Effector memory CD4-positive, alpha-beta T cell (primary cell): ENCODE measurements around the gene SH3RF1.

Experiments used
- DNase-seq, 3 donors: peaks; one replicate each; pipeline ENCODE4 v3.0.0-alpha.2; 2020
- H3K27ac ChIP-seq: 2 replicates; pipeline ENCODE4 v1.7.0; 2013; ENCODE audit warnings: mild to moderate bottlenecking, low read length, moderate library complexity; ENCODE audit not compliant: insufficient read depth, poor library complexity, severe bottlenecking
- H3K27me3 ChIP-seq: replicated peaks from 2 replicates; pipeline ENCODE4 v1.7.0; 2013; ENCODE audit warnings: mild to moderate bottlenecking, low read length; ENCODE audit not compliant: insufficient read depth, control insufficient read depth, poor library complexity, severe bottlenecking
- H3K36me3 ChIP-seq: 2 replicates; pipeline ENCODE4 v1.7.0; 2013; ENCODE audit warnings: mild to moderate bottlenecking, low read length, moderate library complexity; ENCODE audit not compliant: control insufficient read depth, insufficient read depth
- H3K4me1 ChIP-seq: 2 replicates; pipeline ENCODE4 v1.7.0; 2013; ENCODE audit warnings: low read length, mild to moderate bottlenecking; ENCODE audit not compliant: control insufficient read depth, insufficient read depth, poor library complexity, severe bottlenecking
- H3K4me3 ChIP-seq: 2 replicates; pipeline ENCODE4 v1.7.0; 2013; ENCODE audit warnings: low read length, low read depth, mild to moderate bottlenecking; ENCODE audit not compliant: insufficient read depth, poor library complexity, severe bottlenecking
- H3K9me3 ChIP-seq: 2 replicates; pipeline ENCODE4 v1.7.0; 2013; ENCODE audit warnings: mild to moderate bottlenecking, low read length, moderate library complexity; ENCODE audit not compliant: control insufficient read depth
- total RNA-seq, 3 donors: gene quantifications; one replicate each; lab custom pipeline; 2026; lab: John Stamatoyannopoulos, UW

Gene SH3RF1
- 0 reads per million in 3 donors for total RNA-seq

DNA sequence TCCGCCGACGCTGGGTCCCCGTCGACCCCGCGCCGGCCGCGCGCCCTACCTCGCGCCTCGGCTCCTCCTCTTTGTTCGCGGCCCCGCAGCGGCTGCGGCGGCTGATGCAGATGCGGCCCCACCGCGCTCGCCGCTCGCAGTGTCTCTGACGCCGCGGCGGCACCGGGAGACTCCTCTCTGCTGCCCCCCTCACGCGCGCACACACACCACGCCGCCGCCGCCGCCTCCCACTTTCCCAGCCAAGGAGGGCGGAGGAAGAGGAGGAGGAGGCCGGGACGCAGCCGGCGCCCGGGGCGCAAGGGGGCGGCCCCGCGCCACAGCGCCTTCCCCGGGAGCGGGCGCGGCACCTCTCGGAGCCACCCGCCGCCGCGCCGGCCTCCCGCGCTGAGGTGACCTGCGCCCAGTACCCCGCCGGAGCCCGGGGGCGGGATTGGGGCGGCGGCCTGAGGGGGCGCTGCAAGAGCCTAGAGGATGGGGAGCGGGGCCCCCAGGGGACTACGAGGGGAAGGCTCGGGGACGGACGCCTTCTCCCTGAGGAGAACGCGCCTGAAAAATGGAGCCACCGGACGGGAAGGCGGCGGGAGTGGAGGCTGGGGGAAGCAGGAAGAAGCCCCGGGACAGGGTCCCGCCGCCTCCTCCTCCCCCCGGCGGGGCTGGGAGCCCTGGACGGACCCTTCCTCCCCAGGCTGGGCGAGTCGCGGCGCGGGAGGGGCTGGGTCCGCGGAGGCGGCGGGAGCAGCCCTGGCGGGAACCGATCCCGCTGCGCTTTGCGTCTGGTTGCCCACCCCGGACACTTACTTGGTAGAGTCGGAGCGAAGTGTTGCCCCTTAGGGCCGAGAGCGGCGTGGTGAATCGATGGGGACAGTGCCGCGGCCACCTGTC lies at the start of gene SH3RF1:
Gene SH3RF1, minus strand, starts transcription at position 147 of the 882 bp plus-strand sequence. CDS start 1,744 bp downstream, outside the sequence.
- peaks cover 10% of the 10 kb centered on the region for H3K4me1 ChIP-seq
- no peaks in the 10 kb centered on the region for H3K36me3 ChIP-seq
- no peak for DNase-seq
- peaks cover 16% of the 10 kb centered on the region for H3K27me3 ChIP-seq
- H3K9me3 ChIP-seq, result no peaks in the 10 kb centered on the region
- peak within 1 kb of the TSS; percentile 45 for H3K4me3 ChIP-seq
- no peak within 1 kb of the TSS for H3K27ac ChIP-seq

DNA sequence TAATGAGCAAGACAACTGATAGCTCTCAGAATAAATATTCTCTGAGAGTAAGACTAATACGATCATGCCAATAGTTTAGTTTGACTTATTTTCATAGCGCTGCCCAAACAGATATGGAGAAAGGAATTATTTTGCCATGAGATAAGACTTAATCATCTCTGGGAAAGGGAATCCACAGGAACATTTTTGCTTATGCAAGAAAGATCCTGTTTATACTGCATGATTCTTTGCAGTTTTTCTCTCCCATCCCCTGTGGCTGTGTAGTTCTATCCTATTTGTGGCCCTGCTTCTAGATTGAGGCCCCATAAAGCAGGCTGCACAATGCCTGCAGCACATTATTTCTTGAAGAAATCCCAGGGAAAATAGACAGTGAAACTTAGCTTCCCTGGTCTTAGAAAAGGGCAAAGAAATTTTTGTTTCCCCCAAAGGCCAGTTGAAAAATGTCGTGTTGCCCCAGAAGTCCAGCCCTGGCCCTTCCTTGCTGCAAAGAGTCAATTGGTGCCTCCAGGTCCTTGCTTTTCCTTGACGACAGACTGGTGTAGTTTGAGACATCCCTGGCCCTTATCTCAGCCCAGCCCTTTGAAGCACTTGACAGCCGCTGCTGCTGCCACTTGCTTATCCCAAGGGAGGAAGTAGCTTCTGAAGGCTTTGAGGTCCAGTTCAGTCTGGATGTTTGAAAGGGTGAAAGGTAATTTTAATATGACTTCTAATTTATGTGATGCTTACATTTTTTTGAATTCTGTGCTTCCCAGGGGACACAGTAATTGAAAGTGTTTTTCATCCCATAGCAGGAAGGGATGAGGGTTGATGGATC lies 45.0 kb upstream of the SH3RF1 start:
- H3K27me3 ChIP-seq, result no peaks in the 10 kb centered on the region
- H3K36me3 ChIP-seq, result no peaks in the 10 kb centered on the region
- no peak overlapping the region for H3K27ac ChIP-seq
- no peak for DNase-seq
- no peak overlapping the region for H3K4me3 ChIP-seq
- H3K4me1 ChIP-seq, result no peaks in the 10 kb centered on the region
- H3K9me3 ChIP-seq, result no peaks in the 10 kb centered on the region

DNA sequence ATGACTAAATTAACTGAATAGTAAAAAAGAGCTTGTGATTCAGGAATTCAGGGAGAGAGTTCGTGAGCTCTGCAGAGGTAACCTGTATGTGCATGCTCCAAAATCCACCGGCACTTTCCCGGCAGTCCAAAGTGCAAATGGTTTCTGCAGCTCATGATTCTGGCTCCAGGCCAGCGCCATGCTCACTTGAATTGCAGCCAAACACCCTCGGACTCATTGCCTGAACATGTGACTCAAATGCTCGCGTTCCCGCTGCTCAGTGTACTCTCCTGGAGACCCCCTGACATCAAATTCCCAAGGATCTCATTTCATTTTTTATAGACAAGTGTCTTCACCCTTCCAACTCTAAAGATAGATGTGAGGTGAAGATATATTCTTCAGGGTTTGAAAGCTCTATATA lies 44.1 kb upstream of the SH3RF1 start:
- Histone ChIP-seq H3K4me3 (no peak overlapping the region), H3K27me3 (no peaks in the 10 kb centered on the region), H3K36me3 (no peaks in the 10 kb centered on the region), H3K4me1 (no peaks in the 10 kb centered on the region), H3K9me3 (no peaks in the 10 kb centered on the region), H3K27ac (no peak overlapping the region)
- no peak for DNase-seq

DNA sequence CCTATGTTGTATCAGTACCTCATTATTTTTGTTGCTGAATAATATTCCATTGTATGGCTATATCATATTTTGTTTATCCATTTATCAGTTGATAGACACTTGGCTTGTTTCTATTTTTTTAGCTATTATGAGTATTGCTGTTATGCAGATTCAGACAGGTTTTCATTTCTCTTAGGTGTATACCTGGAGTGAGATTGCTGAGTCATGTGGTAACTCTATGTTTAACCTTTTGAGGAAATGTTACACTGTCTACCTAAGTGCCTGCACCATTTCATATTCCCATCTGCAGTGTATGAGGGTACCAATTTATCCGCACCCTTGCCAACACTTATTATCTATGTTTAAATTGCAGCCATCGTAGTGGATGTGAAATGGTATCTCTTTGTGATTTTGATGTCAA lies 43.0 kb upstream of the SH3RF1 start:
- Histone ChIP-seq H3K36me3 (no peaks in the 10 kb centered on the region), H3K9me3 (no peaks in the 10 kb centered on the region), H3K27ac (no peak overlapping the region), H3K4me1 (no peaks in the 10 kb centered on the region), H3K27me3 (no peaks in the 10 kb centered on the region), H3K4me3 (no peak overlapping the region)
- DNase-seq, result no peak

DNA sequence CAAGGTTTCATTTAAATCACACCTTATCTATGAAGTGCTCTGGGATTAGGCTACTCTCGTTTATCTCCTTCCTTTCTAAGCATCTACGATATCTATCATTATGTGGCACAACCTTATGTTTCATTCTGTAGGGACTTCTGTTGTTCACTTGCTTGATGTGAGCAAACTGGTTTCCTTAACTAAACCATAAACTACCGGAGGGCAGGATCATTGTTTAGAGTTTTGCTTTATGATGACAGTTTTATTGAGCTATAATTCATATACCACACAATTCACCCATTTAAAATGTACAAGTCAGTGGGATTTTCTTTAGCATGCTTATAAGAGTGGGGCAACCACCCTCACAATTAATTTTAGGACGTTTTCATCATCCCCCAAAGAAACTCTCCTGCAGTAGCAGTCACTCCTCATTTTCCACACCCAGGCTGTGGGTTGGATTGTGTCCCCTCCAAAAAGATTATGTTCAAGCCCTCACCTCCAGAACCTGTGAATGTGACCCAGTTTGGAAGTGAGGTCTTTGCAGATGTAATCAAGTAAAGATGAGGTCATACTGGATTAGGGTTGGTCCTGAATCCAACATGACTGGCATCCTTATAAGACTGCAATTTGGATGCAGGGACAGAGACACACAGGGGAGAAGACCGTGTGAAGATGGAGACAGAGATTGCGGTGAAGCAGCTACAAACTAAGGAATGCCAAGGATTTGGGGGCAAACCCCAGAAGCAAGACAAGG lies 42.1 kb upstream of the SH3RF1 start:
- H3K27me3 ChIP-seq, result no peaks in the 10 kb centered on the region
- DNase-seq, result no peak
- H3K4me3 ChIP-seq, result no peak overlapping the region
- H3K4me1 ChIP-seq, result no peaks in the 10 kb centered on the region
- H3K9me3 ChIP-seq, result no peaks in the 10 kb centered on the region
- H3K27ac ChIP-seq, result no peak overlapping the region
- H3K36me3 ChIP-seq, result no peaks in the 10 kb centered on the region

DNA sequence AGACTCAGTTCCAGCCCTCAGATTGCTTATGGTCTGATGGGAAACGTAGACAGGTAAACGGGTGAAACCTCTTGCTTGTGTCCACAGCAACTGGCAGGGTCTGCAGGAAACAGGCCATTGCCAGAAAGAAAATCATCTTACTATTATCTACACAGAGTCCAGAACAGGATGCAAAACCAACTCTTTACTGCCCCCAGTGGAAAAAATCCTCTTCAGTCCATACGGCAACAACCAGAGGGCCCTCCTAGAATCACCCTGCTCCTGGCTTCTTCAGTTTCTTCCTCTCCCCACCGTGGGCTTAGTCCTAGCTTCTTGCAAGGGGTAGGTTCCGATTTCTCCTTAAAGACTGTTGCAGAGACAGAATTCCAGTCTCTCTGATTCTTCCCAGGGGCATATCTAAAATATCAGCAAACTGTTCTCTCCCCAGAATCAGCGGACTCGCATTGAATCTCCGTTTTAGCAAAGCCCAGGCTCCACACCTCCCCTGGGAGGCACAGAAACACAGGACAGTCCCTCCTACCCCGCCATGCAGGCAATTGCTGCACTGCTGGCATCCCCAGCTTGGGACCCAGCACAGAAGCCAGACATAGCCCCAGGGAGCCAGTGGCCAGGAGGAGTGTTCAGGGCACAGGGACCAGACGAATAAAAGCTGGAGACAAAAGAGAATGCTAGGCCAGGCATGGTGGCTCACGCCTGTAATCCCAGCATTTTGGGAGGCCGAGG lies 41.0 kb upstream of the SH3RF1 start:
- Histone ChIP-seq H3K36me3 (no peaks in the 10 kb centered on the region), H3K4me3 (no peak overlapping the region), H3K9me3 (no peaks in the 10 kb centered on the region), H3K4me1 (no peaks in the 10 kb centered on the region), H3K27me3 (no peaks in the 10 kb centered on the region), H3K27ac (no peak overlapping the region)
- DNase-seq, result no peak

DNA sequence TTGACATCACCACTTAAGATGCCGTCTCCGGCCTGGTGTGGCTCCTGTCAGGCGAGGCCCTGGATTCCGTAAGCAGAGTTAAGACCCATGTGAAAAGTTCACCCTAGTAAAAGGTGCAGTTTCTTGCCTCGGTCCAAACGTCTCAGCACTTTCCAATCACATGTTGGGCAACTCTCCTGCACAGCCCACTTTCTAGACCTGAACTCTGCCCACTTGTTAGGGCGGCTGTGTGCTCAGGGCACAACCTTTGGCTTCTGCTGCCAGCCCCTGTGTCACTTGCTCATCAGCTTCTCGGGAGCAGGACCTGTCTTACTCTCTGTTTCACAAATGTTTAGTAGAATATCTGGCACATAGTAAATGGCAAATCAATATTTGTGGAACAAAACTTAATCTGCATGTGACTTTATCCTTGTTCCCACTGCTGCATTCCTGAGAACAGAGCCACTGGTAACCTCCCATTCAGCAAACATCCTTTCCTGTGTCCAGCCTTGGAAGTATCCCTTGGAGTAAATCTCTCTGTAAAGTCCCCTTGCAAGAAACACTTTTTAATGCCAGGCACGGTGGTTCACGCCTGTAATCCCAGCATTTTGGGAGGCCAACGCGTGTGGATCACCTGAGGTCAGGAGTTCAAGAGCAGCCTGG lies 38.7 kb upstream of the SH3RF1 start:
- H3K4me3 ChIP-seq, result no peak overlapping the region
- no peaks in the 10 kb centered on the region for H3K4me1 ChIP-seq
- no peaks in the 10 kb centered on the region for H3K9me3 ChIP-seq
- H3K27me3 ChIP-seq, result no peaks in the 10 kb centered on the region
- H3K36me3 ChIP-seq, result no peaks in the 10 kb centered on the region
- DNase-seq, result no peak
- no peak overlapping the region for H3K27ac ChIP-seq

DNA sequence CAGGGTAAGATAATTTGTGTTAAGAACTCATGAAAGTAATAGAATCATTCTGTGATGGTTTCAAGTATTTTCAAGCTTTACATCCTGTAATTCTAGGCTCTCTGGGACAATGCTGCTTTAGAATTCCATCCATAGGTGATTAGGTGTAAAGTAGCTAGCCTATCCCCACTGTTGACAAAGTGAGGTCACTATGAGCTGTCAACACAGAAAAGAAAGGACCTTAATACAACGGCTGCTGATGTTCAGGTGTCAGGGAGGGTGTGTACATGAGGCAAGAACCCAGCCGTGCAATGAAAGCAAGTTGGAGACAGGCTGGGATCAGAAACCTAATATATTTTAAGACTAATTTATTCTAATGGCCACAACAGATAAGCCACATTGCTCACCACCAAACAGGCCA lies 36.8 kb upstream of the SH3RF1 start:
- Histone ChIP-seq H3K4me1 (no peaks in the 10 kb centered on the region), H3K9me3 (no peaks in the 10 kb centered on the region), H3K36me3 (no peaks in the 10 kb centered on the region), H3K27ac (no peak overlapping the region), H3K27me3 (no peaks in the 10 kb centered on the region), H3K4me3 (no peak overlapping the region)
- DNase-seq, result no peak

DNA sequence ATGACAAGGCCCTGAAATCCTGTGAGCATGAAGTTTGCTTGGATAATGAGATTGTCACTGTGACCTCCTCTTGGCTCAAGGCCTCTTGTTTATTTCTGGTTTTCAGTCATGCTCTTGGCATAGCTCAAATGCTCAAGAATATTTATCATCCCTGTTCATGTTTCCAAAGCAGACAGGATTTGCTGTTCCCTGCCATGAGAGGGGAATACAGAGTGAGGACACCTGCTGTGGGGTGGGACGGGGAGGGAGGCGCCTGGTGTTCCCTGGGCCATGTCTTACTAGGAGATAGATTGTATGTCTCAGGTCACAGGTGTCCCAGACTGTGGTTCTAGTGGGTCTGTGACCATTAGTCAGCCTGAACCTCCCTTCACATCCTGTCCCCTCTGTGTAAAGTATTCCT lies 34.9 kb upstream of the SH3RF1 start:
- no peaks in the 10 kb centered on the region for H3K9me3 ChIP-seq
- H3K4me3 ChIP-seq, result no peak overlapping the region
- no peak overlapping the region for H3K27ac ChIP-seq
- no peak for DNase-seq
- no peaks in the 10 kb centered on the region for H3K27me3 ChIP-seq
- H3K36me3 ChIP-seq, result no peaks in the 10 kb centered on the region
- H3K4me1 ChIP-seq, result no peaks in the 10 kb centered on the region
